Measurements from ENCODE around the gene CMC2.

Gene CMC2

DNA sequence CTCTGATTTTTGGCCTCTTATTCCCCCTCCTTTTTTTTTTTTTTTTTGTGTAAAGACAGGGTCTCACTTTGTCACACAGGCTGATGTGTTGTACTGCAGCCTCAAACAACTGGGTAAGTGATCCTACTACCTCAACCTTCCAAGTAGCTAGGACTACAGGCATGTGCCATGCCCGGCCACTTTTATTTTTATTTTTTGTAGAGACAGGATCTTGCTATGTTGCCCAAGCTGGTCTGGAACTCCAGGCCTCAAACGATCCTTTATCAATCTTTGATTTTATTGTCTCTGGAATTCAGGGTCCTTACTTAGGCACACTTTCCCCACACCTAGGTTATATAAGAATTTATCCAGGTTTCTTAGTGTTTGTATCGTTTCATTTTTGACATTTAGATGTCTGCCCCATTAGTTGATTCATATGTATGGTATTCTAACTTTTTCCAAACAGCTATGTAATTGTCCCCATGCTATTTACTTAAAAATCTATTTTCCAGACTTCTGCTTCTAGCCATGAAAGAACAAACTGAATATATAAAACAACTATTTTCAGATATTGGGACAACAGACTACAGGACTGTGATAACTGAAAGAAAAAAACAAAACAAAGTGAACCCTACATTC, 13.9 kb downstream of the CMC2 start:
- Histone ChIP-seq H3K9me3 (ENCODE audit: insufficient read depth, low read length) (no peaks in the 10 kb centered on the region), H3K4me3 (ENCODE audit: insufficient read length, low read depth) (no peak overlapping the region), H3K36me3 (ENCODE audit: insufficient read depth, insufficient read length, low read length) (peaks cover 16% of the 10 kb centered on the region), H3K4me1 (ENCODE audit: insufficient read depth, insufficient read length) (no peaks in the 10 kb centered on the region), H3K27me3 (ENCODE audit: insufficient read depth, insufficient read length) (no peaks in the 10 kb centered on the region), H3K9ac (ENCODE audit: insufficient read length, low read depth) (no peak overlapping the region)
- TF ChIP-seq ZNF274 (IDR thresholded peaks at IDR 0.05; ENCODE audit: low read depth, low read length) (no peak), SUZ12 (IDR thresholded peaks at IDR 0.05; ENCODE audit: extremely low read depth, insufficient read depth, insufficient read length) (no peak), YY1 (IDR thresholded peaks at IDR 0.05; ENCODE audit: insufficient read depth, insufficient read length) (no peak)
- no peak for DNase-seq (ENCODE audit: low read depth, low spot score)

DNA sequence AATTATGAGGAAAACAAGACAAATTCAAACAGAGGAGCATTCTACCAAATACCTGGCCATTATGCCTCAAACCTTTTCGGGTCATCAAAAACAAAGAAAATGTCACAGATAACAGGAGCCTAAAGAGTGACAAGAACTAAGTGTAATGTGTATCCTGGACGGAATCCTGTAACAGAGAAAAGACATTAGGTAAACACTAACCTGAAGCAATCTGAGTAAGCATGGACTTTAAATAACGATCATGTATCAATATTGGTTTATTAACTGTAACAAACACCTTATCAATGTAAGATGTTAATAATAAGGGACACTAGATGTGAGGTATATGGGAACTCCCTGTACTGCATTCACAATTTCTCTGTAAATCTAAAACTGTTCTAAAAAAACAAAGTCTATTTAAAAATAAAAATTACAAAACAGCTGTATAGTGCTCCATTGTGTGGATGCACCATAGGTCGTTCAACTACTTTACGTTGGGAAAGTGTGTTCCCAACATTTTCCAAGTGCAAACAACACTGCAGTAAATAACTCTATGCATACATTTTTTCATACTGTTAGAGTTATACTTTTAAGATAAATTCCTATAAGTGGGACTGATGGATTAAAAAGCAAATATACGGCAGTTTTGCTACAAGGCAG, 14.8 kb downstream of the CMC2 start:
- DNase-seq (ENCODE audit: low read depth, low spot score) = no peak
- Histone ChIP-seq H3K9me3 (ENCODE audit: insufficient read depth, low read length) (no peaks in the 10 kb centered on the region), H3K4me1 (ENCODE audit: insufficient read depth, insufficient read length) (no peaks in the 10 kb centered on the region), H3K36me3 (ENCODE audit: insufficient read depth, insufficient read length, low read length) (peaks cover 16% of the 10 kb centered on the region), H3K4me3 (ENCODE audit: insufficient read length, low read depth) (no peak overlapping the region), H3K27me3 (ENCODE audit: insufficient read depth, insufficient read length) (no peaks in the 10 kb centered on the region), H3K9ac (ENCODE audit: insufficient read length, low read depth) (no peak overlapping the region)
- no peak for TF ChIP-seq ZNF274 (IDR thresholded peaks at IDR 0.05; ENCODE audit: low read depth, low read length)
- no peak for TF ChIP-seq SUZ12 (IDR thresholded peaks at IDR 0.05; ENCODE audit: extremely low read depth, insufficient read depth, insufficient read length)

DNA sequence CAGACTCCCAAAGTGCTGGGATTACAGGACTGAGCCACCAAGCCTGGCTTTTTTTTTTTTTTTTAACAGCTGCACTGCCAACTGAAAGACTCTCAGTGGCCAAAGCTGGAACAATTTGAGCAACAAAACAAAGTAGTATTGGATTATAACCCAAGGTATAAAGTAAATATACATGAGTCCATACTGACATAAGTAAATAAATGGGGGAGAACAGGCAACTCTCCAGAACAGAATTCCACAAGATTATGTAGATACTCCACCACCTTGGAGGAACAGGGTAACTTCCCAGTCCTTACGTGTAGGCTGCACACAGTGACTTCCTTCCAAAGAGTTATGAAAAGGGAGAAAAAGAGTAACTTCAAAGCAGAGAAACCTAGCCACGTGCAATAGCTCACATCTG, 15.7 kb downstream of the CMC2 start:
- H3K36me3 ChIP-seq (ENCODE audit: insufficient read depth, insufficient read length, low read length) = peaks cover 10% of the 10 kb centered on the region
- no peak for DNase-seq (ENCODE audit: low read depth, low spot score)
- TF ChIP-seq YY1 (IDR thresholded peaks at IDR 0.05; ENCODE audit: insufficient read depth, insufficient read length) (no peak), ZNF274 (IDR thresholded peaks at IDR 0.05; ENCODE audit: low read depth, low read length) (no peak), SUZ12 (IDR thresholded peaks at IDR 0.05; ENCODE audit: extremely low read depth, insufficient read depth, insufficient read length) (no peak)
- no peaks in the 10 kb centered on the region for H3K27me3 ChIP-seq (ENCODE audit: insufficient read depth, insufficient read length)
- no peaks in the 10 kb centered on the region for H3K4me1 ChIP-seq (ENCODE audit: insufficient read depth, insufficient read length)
- no peak overlapping the region for H3K9ac ChIP-seq (ENCODE audit: insufficient read length, low read depth)
- no peaks in the 10 kb centered on the region for H3K9me3 ChIP-seq (ENCODE audit: insufficient read depth, low read length)
- no peak overlapping the region for H3K4me3 ChIP-seq (ENCODE audit: insufficient read length, low read depth)

DNA sequence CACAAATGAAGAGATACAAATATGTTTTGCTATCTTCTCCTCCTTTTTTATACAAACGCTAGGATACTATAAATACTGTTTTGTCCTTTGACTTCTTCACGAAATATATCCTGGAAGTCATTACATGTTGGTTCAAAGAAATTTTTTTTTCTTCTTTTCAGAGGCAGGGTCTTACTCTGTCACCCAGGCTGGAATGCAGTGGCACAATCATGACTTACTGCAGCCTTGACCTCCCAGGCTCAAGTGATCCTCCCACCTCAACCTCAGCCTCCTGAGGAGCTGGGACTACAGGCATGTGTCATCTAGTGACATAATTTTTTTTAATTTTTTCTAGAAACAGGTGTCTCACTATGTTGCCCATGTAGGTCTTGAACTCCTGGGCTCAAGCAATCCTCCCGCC, 16.1 kb downstream of the CMC2 start:
- peaks cover 9% of the 10 kb centered on the region for H3K36me3 ChIP-seq (ENCODE audit: insufficient read depth, insufficient read length, low read length)
- DNase-seq (ENCODE audit: low read depth, low spot score) = no peak
- TF ChIP-seq SUZ12 (IDR thresholded peaks at IDR 0.05; ENCODE audit: extremely low read depth, insufficient read depth, insufficient read length) = no peak
- no peak for TF ChIP-seq YY1 (IDR thresholded peaks at IDR 0.05; ENCODE audit: insufficient read depth, insufficient read length)
- no peak for TF ChIP-seq ZNF274 (IDR thresholded peaks at IDR 0.05; ENCODE audit: low read depth, low read length)
- H3K9me3 ChIP-seq (ENCODE audit: insufficient read depth, low read length) = no peaks in the 10 kb centered on the region
- H3K4me3 ChIP-seq (ENCODE audit: insufficient read length, low read depth) = no peak overlapping the region
- H3K4me1 ChIP-seq (ENCODE audit: insufficient read depth, insufficient read length) = no peaks in the 10 kb centered on the region
- no peak overlapping the region for H3K9ac ChIP-seq (ENCODE audit: insufficient read length, low read depth)
- no peaks in the 10 kb centered on the region for H3K27me3 ChIP-seq (ENCODE audit: insufficient read depth, insufficient read length)

DNA sequence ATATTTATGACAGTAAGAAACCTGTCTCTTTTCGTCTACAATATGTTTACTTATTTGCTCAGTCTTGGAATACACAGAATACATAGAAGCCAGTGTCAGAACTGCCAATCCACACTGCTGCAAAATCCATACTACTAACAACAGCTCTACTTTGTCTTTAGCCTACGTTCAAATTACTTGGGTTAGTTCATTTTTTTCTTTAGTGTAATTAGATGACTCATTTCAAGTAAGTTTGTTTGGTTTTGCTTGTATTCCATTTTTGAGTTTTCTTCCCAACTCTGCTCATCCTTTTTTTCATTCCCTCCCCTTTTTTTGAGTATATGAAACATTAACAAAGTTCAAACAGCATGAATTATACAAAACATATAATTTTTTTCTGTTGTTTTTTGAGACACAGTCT, 16.9 kb downstream of the CMC2 start:
- Histone ChIP-seq H3K9ac (ENCODE audit: insufficient read length, low read depth) (no peak overlapping the region), H3K4me3 (ENCODE audit: insufficient read length, low read depth) (no peak overlapping the region), H3K4me1 (ENCODE audit: insufficient read depth, insufficient read length) (no peaks in the 10 kb centered on the region), H3K36me3 (ENCODE audit: insufficient read depth, insufficient read length, low read length) (peaks cover 8% of the 10 kb centered on the region), H3K9me3 (ENCODE audit: insufficient read depth, low read length) (no peaks in the 10 kb centered on the region), H3K27me3 (ENCODE audit: insufficient read depth, insufficient read length) (no peaks in the 10 kb centered on the region)
- TF ChIP-seq YY1 (IDR thresholded peaks at IDR 0.05; ENCODE audit: insufficient read depth, insufficient read length) (no peak), ZNF274 (IDR thresholded peaks at IDR 0.05; ENCODE audit: low read depth, low read length) (no peak), SUZ12 (IDR thresholded peaks at IDR 0.05; ENCODE audit: extremely low read depth, insufficient read depth, insufficient read length) (no peak)
- DNase-seq (ENCODE audit: low read depth, low spot score) = no peak

DNA sequence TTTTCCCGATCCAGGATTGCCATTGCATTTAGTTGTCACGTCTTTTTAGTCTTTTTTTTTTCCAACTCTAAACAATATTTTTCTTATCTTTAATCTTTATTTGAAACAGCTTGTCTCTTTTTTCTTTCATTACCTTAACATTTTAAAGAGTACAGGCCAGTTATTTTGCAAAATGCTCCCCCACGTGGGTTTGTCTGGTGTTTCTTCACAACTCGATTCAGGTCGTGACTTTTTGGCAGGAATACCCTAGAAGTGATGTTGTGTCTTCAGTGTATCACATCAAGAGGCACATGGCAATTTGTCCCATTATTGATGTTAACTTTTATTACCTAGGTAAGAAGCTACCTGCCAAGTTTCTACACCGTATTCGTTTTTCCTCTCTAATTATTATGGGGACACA, 17.9 kb downstream of the CMC2 start:
- H3K27me3 ChIP-seq (ENCODE audit: insufficient read depth, insufficient read length) = no peaks in the 10 kb centered on the region
- H3K9ac ChIP-seq (ENCODE audit: insufficient read length, low read depth) = no peak overlapping the region
- DNase-seq (ENCODE audit: low read depth, low spot score) = no peak
- TF ChIP-seq YY1 (IDR thresholded peaks at IDR 0.05; ENCODE audit: insufficient read depth, insufficient read length) (no peak), SUZ12 (IDR thresholded peaks at IDR 0.05; ENCODE audit: extremely low read depth, insufficient read depth, insufficient read length) (no peak), ZNF274 (IDR thresholded peaks at IDR 0.05; ENCODE audit: low read depth, low read length) (no peak)
- H3K4me3 ChIP-seq (ENCODE audit: insufficient read length, low read depth) = no peak overlapping the region
- no peaks in the 10 kb centered on the region for H3K9me3 ChIP-seq (ENCODE audit: insufficient read depth, low read length)
- H3K36me3 ChIP-seq (ENCODE audit: insufficient read depth, insufficient read length, low read length) = peaks cover 8% of the 10 kb centered on the region
- no peaks in the 10 kb centered on the region for H3K4me1 ChIP-seq (ENCODE audit: insufficient read depth, insufficient read length)

DNA sequence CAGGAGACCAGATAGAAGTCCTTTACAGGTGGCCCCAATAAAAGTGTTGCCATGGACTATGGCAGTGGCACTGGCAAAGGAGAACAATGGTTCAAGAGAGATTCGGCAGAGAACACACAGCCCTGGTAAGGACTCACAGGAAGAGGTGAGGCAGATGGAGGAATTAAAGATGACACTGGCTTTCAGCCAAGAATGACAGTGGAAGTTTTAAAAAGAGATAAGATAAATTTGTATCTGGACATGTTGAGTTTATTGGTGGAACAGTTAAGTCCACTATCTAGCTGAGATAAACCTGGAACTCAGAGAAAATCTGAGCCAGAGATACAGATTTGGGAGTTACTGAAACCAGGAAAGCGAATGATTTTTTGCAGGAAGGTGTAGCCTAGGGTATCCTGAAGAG, 20.1 kb downstream of the CMC2 start:
- H3K4me3 ChIP-seq (ENCODE audit: insufficient read length, low read depth) = no peak overlapping the region
- DNase-seq (ENCODE audit: low read depth, low spot score) = no peak
- H3K9ac ChIP-seq (ENCODE audit: insufficient read length, low read depth) = no peak overlapping the region
- no peaks in the 10 kb centered on the region for H3K4me1 ChIP-seq (ENCODE audit: insufficient read depth, insufficient read length)
- H3K27me3 ChIP-seq (ENCODE audit: insufficient read depth, insufficient read length) = no peaks in the 10 kb centered on the region
- no peaks in the 10 kb centered on the region for H3K9me3 ChIP-seq (ENCODE audit: insufficient read depth, low read length)
- peaks cover 4% of the 10 kb centered on the region for H3K36me3 ChIP-seq (ENCODE audit: insufficient read depth, insufficient read length, low read length)
- TF ChIP-seq YY1 (IDR thresholded peaks at IDR 0.05; ENCODE audit: insufficient read depth, insufficient read length) (no peak), ZNF274 (IDR thresholded peaks at IDR 0.05; ENCODE audit: low read depth, low read length) (no peak), SUZ12 (IDR thresholded peaks at IDR 0.05; ENCODE audit: extremely low read depth, insufficient read depth, insufficient read length) (no peak)

Measured in NT2/D1 (cell line).